ENCODE measurements around the gene IKZF4.
"Not testable (repeated sequence)": the region's sequence is repeated elsewhere in the genome, so short reads cannot be mapped to it uniquely, and the experiment has no call there.

IKZF4 gene

GRCh38 chr12:55999999-56000540 is 20.8 kb upstream of the IKZF4 start:
- DNase-seq, result not testable (repeated sequence)

GRCh38 chr12:56001487-56002100 is 19.2 kb upstream of the IKZF4 start:
- no peak for DNase-seq

- DNase-seq, result not testable (repeated sequence)
Observed at GRCh38 chr12:56003376-56003775, 17.5 kb upstream of the IKZF4 start.

DNA sequence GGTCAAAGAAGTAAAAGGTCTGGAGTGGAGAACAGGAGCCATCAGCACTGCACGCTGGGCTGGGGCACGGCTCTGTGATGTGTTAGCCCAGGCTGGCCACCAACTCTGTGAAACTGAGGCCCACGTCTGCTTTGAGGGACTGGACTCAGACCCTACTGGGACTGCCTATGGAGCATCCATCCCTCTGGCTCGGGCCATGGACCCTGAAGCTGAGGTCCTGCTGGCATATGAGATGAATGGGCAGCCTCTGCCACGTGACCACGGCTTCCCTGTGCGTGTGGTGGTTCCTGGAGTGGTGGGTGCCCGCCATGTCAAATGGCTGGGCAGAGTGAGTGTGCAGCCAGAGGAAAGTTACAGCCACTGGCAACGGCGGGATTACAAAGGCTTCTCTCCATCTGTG is 16.6 kb upstream of the IKZF4 start:
- no peak for DNase-seq

GRCh38 chr12:56007564-56008559 is 13.0 kb upstream of the IKZF4 start:
- peak; percentile 51 for DNase-seq

DNA sequence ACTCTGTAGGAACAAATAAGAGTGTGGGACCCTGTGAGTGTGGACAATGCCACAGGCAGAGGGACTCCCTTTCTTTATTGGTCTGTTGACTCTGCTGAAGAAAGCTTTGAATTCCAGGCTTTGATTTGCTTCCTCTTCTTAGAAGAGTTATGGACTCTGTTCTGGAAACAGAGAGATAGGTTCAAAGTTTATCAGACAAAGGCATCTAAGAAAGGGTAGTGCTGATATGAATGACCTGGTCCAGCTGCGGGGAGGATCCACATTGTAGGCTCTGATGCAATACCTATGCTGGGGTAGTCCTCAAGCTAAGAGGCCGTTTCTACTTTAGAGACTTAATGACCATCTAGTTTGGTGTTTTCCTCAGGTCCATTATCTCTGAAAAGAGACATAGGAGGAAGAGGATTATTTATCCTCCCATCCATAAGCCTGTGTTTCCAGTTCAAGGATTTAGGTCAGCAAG is 10.7 kb upstream of the IKZF4 start:
- no peak for DNase-seq

GRCh38 chr12:56011509-56012090 is 9.2 kb upstream of the IKZF4 start:
- no peak for DNase-seq

DNA sequence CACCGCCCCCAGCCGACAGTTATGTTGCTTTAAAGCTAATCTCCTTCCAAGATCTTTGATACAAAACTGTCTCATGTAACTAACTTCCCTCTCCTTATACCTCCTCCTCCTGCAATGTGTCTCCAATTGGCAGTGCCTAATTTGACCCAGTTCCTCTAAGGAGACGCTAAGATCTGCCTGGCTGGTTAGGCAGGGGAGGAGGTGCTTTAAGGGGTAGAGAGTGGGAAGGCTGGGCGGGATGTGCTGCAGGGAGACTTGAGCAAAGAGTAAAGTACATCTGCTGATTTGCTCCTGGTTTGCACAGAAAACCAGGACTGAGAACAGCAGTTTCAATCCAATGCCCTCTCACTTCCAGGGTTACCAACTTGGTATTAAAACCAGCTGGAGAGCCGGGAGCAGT is 7.4 kb upstream of the IKZF4 start:
- no peak for DNase-seq

- no peak for DNase-seq
Observed at GRCh38 chr12:56014205-56014604, 6.6 kb upstream of the IKZF4 start.

DNA sequence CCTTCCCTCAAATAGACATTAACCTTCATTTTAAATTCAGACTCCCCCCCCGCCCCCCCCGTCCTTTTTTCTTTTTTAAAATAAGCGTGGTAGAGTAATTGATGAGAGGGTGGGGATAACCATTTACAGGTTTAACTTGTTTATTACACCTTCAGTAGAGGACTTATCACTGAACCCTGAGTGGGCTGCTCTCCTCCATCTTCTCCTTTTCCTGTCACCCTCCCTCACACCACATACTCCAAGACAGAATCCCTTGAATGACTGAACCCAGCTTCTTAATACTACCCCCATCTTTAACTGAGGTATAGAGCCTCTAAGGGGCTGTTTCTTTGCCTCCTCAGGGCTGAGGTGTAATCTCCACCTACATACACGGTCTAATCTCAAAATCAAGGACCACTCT is 3.7 kb upstream of the IKZF4 start:
- no peak for DNase-seq

DNA sequence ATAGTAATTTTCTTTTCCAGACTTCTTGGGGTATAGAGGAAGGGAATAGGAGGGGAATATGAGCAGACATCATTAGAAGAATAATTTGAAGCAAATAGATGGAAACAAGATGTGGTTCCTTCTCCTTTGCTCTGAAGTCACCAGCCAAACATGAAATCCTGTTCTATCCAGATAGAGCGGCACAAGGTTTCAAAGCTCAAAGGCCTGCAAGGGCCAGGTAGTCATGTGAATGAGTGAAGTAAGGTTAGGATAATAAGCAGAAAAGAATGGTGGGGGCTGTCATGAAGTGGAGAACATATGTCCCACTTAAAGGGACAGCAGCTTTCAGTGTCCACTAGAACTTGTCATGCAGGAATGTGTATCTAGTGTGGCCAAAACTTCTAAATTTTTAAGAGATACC is 2.5 kb upstream of the IKZF4 start:
- DNase-seq, result no peak

- DNase-seq, result no peak
Observed at GRCh38 chr12:56021889-56022497, 1.1 kb downstream of the IKZF4 start.

- DNase-seq, result no peak
Observed at GRCh38 chr12:56028511-56029165, 7.8 kb downstream of the IKZF4 start.

DNA sequence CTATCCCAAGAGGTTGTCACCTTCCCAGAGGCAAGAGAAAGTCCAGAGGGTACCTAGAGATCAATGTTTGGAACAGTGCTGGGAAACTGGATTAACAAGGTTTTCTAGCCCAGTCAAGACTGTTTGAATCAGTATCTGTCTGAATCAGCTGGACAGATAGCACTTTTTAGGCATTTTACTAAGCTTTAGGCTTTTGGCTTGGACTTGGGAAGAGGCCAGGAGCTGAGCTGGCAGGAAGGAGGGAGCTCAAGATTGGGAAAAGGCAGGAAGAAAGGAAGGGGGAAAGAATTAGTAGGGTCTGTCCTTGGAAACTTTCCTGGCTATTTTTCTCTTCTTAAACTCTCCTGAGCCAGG is 8.3 kb downstream of the IKZF4 start:
- no peak for DNase-seq

DNA sequence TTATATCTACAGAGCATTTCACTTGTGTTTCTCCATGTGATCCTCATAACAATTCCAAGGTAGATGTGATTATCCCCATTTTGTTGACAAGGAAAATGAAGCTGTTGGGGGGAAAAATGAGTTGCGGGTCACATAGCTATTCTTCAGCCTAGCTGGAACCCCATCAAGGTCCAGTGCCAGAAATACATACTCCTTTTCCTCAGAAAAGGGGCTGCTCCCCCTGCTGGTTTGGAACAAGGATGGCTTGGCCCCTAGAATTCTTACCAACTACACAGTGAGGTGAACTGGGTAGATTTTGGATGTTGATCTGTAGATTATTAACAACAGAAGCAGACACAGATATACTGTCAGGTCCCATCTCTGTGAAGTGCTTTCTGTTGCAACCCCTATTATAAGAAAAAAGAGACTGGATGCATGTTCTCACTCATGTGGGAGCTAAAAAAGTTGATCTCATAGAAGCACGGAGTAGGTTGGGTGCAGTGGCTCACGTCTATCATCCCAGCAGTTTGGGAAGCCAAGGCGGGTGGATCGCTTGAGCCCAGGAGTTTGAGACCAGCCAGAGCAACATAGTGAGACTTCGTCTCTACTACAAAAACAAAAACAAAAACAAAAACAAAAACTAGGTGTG is 8.9 kb downstream of the IKZF4 start:
- DNase-seq, result peak; percentile 23

DNA sequence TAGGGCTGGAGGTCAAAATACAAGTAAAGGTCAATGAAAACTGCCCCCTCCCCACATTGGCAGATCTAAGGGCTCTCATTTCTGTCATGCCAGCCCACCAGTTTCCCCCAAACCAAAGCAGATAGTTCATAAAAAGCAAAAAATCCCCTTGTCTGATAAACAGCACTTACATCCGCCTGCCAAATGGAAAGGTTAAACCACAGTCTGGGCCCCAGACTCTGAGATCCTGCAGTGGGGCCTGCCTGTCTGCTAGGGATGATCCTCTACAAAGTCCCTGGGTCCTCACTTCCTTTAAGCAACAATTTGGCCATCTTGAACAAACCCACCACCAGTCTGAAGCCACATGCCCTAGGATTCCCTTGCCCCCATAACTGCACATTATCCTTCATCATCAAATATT is 11.1 kb downstream of the IKZF4 start:
- DNase-seq, result no peak

DNA sequence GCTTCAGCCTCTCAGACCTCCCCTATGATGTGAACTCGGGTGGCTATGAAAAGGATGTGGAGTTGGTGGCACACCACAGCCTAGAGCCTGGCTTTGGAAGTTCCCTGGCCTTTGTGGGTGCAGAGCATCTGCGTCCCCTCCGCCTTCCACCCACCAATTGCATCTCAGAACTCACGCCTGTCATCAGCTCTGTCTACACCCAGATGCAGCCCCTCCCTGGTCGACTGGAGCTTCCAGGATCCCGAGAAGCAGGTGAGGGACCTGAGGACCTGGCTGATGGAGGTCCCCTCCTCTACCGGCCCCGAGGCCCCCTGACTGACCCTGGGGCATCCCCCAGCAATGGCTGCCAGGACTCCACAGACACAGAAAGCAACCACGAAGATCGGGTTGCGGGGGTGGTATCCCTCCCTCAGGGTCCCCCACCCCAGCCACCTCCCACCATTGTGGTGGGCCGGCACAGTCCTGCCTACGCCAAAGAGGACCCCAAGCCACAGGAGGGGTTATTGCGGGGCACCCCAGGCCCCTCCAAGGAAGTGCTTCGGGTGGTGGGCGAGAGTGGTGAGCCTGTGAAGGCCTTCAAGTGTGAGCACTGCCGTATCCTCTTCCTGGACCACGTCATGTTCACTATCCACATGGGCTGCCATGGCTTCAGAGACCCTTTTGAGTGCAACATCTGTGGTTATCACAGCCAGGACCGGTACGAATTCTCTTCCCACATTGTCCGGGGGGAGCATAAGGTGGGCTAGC is 13.9 kb downstream of the IKZF4 start:
- DNase-seq, result no peak

GRCh38 chr12:56037161-56037560 is 16.3 kb downstream of the IKZF4 start:
- no peak for DNase-seq

- no peak for DNase-seq
Observed at GRCh38 chr12:56038022-56038655, 17.3 kb downstream of the IKZF4 start.

DNA sequence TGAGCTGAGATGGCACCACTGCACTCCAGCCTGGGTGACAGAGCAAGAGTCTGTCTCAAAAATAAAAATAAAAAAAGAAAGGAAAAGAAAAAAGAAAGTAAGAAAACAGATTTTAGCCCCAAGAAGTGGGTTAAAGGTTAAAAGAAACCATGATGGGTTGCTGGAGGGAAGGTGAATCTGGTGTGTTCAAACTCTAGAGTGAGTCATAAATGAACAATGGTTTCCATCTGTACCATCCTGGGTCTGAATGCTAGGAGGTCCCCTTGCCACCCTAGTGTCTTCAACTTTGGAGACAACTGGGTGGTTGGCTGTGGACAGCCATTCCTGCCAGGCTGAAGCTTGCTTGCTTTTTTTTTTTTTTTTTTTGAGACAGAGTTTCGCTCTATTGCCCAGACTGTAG is 19.3 kb downstream of the IKZF4 start:
- DNase-seq, result no peak
